GM12875 (cell line): ENCODE data around the gene KCNK17.

Source experiments
- H3K4me3 ChIP-seq: one replicate; pipeline ENCODE4 v1.5.1; 2011; ENCODE audit warnings: low read depth, low read length, control low read depth
- TF ChIP-seq, protein P1 (sequence below): IDR thresholded peaks from 2 replicates; pipeline ENCODE4 v1.5.1; 2011; ENCODE audit warnings: low read depth, mild to moderate bottlenecking, control low read depth, inconsistent platforms, low read length, moderate library complexity, borderline replicate concordance; ENCODE audit not compliant: insufficient read depth

The KCNK17 gene

GRCh38 chr6:39353698-39354315 lies 39.6 kb upstream of the KCNK17 start:
- no peak overlapping the region for H3K4me3 ChIP-seq
- TF ChIP-seq, protein P1, sequence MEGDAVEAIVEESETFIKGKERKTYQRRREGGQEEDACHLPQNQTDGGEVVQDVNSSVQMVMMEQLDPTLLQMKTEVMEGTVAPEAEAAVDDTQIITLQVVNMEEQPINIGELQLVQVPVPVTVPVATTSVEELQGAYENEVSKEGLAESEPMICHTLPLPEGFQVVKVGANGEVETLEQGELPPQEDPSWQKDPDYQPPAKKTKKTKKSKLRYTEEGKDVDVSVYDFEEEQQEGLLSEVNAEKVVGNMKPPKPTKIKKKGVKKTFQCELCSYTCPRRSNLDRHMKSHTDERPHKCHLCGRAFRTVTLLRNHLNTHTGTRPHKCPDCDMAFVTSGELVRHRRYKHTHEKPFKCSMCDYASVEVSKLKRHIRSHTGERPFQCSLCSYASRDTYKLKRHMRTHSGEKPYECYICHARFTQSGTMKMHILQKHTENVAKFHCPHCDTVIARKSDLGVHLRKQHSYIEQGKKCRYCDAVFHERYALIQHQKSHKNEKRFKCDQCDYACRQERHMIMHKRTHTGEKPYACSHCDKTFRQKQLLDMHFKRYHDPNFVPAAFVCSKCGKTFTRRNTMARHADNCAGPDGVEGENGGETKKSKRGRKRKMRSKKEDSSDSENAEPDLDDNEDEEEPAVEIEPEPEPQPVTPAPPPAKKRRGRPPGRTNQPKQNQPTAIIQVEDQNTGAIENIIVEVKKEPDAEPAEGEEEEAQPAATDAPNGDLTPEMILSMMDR = no peak

GRCh38 chr6:39350723-39351505 lies 36.7 kb upstream of the KCNK17 start:
- TF ChIP-seq, protein P1 = no peak

DNA sequence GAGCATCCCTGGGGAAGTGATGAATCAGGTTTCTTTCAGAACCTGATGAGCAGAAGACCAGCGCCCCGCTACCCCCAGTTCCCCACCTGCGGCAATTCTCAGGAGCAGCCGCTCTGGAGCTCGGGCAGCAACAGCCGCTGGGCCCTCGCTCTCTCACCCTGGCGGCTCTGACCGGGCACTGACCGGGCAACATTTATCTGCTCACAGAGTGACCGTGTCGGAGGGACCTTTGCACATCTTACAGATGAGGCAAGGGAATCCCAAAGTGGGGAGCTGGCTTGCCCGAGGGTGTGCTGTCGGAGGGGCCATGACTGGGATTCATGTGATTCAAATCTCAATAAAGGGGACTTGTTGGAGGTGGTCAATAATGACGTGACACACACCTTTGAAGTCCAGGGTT lies 34.5 kb upstream of the KCNK17 start:
- no peak overlapping the region for H3K4me3 ChIP-seq
- TF ChIP-seq, protein P1 = no peak

More at GRCh38 chr6:39350723-39351505, 36.7 kb upstream of the KCNK17 start:
- H3K4me3 ChIP-seq = no peak overlapping the region

DNA sequence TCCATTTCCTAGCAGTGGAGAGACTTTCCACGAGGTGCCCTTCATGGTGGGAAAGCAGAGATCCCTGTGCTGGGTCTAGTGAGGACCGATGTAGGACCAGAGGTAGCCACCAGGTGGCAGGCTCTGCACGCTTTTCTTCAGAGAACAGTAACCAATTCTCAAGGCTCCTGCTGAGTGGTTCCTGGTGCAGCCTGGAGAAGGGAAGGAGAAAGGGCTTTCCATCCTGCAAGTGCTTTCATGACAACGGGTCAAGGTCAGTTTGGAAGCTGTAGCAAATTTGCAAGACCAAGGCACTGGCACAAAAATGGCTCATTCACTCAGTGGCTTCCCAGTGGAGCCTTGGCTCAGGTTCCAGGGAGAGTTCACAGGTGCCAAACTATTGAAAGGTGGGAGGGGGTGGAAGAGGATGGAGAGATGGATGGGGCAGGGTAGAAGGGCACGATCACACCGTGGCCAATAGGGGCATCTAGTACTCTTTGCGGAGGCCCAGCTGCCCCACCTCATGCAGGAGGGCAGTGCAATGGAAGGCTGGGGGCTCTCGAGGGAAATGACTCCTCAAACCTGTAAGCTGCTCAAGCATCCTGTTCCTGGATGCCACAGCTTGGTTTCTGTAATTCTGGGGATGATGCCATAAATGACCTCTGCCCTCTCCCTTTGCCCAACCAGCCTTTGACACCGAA lies 33.8 kb upstream of the KCNK17 start:
- TF ChIP-seq, protein P1 = peak; percentile 81
- H3K4me3 ChIP-seq = no peak overlapping the region

- no peak overlapping the region for H3K4me3 ChIP-seq
- TF ChIP-seq, protein P1 = no peak
Measured at GRCh38 chr6:39347206-39347605, 33.0 kb upstream of the KCNK17 start.

DNA sequence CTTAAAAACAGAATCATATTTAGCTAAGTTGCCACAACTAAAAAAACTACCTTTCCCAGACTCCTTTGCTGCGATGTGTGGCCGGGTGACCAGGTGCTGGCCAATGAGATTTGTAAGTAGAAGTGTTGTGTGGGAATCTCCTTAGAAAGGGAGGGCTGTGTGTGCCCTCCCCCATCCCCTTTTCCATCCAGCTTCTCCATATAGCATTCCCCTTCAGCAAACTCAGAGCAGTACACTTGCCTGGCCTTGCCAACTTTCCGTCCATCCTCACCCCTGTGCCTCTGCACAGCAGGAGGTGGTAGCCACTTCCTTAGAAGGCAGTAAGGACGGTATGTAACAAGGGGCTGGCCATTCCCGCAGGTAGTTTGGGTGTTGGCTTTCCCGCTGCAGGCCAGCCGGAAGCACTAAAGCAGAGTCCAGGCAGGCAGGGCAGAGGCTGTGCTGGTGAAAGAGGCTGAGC lies 30.6 kb upstream of the KCNK17 start:
- H3K4me3 ChIP-seq = no peak overlapping the region
- TF ChIP-seq, protein P1 = no peak
